CD4-positive, alpha-beta memory T cell (primary cell): ENCODE measurements around the gene PMF1. TPM values are rescaled to one million over a fixed set of nuclear protein-coding genes. Genes with fewer than 3 reads are reported as not detected.
A peak's percentile ranks its signal among the peaks of the same experiment; 100 is the strongest.

Source experiments
- CTCF ChIA-PET: fragments of 350-600 bp; sonication (Branson Sonifier 250); formaldehyde crosslinking; loops from one replicate; lab custom pipeline; 2021; ENCODE audit warnings: inconsistent platforms; ENCODE audit not compliant: partially characterized antibody; lab: Charles Lee
- POLR2A ChIA-PET: fragments of 350-600 bp; sonication (Branson Sonifier 250); formaldehyde crosslinking; loops from one replicate; lab custom pipeline; 2021; ENCODE audit not compliant: partially characterized antibody; lab: Charles Lee
- DNase-seq, 5 donors: peaks; one replicate each; pipeline versions ENCODE4 v3.0.0 to v3.0.0-alpha.2; 2020 to 2022; ENCODE audit warnings: mixed read lengths in 1 of 5
- H3K27ac ChIP-seq: one replicate; pipeline ENCODE4 v1.7.0; 2013; ENCODE audit warnings: low read depth, low read length
- H3K27me3 ChIP-seq: 2 replicates; pipeline ENCODE4 v1.7.0; 2013; ENCODE audit warnings: mild to moderate bottlenecking, low read length, moderate library complexity; ENCODE audit not compliant: insufficient read depth
- H3K36me3 ChIP-seq: 2 replicates; pipeline ENCODE4 v1.7.0; 2013; ENCODE audit warnings: mild to moderate bottlenecking, low read length, moderate library complexity; ENCODE audit not compliant: insufficient read depth
- H3K4me1 ChIP-seq: 2 replicates; pipeline ENCODE4 v1.7.0; 2013; ENCODE audit warnings: mild to moderate bottlenecking, low read length, moderate library complexity; ENCODE audit not compliant: insufficient read depth
- H3K4me3 ChIP-seq, 2 donors: one replicate each; pipeline ENCODE4 v1.7.0; 2013; ENCODE audit warnings: low read length in 2 of 2, mild to moderate bottlenecking in 1 of 2
- H3K9me3 ChIP-seq, 2 donors: one replicate each; pipeline ENCODE4 v1.7.0; 2013; ENCODE audit warnings: low read length in 2 of 2, control low read depth in 1 of 2; ENCODE audit not compliant: control insufficient read depth in 1 of 2
- H3K27ac Mint-ChIP-seq, 7 donors: one replicate each; pipeline ENCODE4 v1.8.0; 2020 to 2021; ENCODE audit warnings: mixed read lengths in 7 of 7, mild to moderate bottlenecking in 6 of 7, inconsistent platforms in 3 of 7, moderate library complexity in 3 of 7
- H3K27me3 Mint-ChIP-seq, 2 donors: one replicate each; pipeline ENCODE4 v1.8.0; 2020 to 2021; ENCODE audit warnings: mixed read lengths in 2 of 2
- H3K36me3 Mint-ChIP-seq, 2 donors: one replicate each; pipeline ENCODE4 v1.8.0; 2020 to 2021; ENCODE audit warnings: mixed read lengths in 2 of 2, inconsistent platforms in 1 of 2, mild to moderate bottlenecking in 1 of 2
- H3K4me1 Mint-ChIP-seq, 4 donors: one replicate each; pipeline ENCODE4 v1.8.0; 2020 to 2021; ENCODE audit warnings: mixed read lengths in 4 of 4, mild to moderate bottlenecking in 1 of 4
- H3K4me3 Mint-ChIP-seq, 8 donors: one replicate each; pipeline ENCODE4 v1.8.0; 2020 to 2021; ENCODE audit warnings: mixed read lengths in 8 of 8, mild to moderate bottlenecking in 7 of 8, moderate library complexity in 6 of 8, inconsistent platforms in 3 of 8
- H3K9me3 Mint-ChIP-seq, 8 donors: one replicate each; pipeline ENCODE4 v1.8.0; 2020 to 2021; ENCODE audit warnings: mixed read lengths in 8 of 8, mild to moderate bottlenecking in 5 of 8, inconsistent platforms in 3 of 8, moderate library complexity in 1 of 8
- intact Hi-C: fragments of 100-400 bp; cut with micrococcal nuclease; formaldehyde crosslinking; loops from one replicate; pipeline ENCODE4 v1.15.1; 2023
- polyA plus RNA-seq, 2 donors: library from polyadenylated mRNA; unstranded; fragments of 300-500 nt; fragmentation: Illumina TruSeq; gene quantifications; one replicate each; pipeline ENCODE4 v1.2.3, GENCODE V29; 2021
- total RNA-seq, 2 experiments: library from RNA; stranded (reverse); gene quantifications; one replicate each; pipeline ENCODE4 v1.2.3, GENCODE V29; 2021

The PMF1 gene
- total and polyA plus RNA-seq, 4 experiments from 2014 or later, result 39.0 to 106 (median 56.8) TPM

GRCh38 chr1:156247460-156248322 is 34.9 kb downstream of the PMF1 start, which contains the start of gene PAQR6:
Gene PAQR6, minus strand, starts transcription at chr1:156248056. Its CDS starts 1,325 bp downstream, at chr1:156246731.
- peak within 1 kb of the TSS in 6 of 7 donors; percentile 15 to 62 (median 48) for H3K27ac Mint-ChIP-seq
- H3K4me3 Mint-ChIP-seq, result peak within 1 kb of the TSS in 5 of 8 donors; percentile 26 to 39 (median 31)
- Histone ChIP-seq H3K27ac (no peak within 1 kb of the TSS), H3K9me3 (no peaks in the 10 kb centered on the region), H3K36me3 (peaks cover 25% of the 10 kb centered on the region), H3K4me3 (no peak within 1 kb of the TSS), H3K4me1 (peaks cover 28% of the 10 kb centered on the region), H3K27me3 (no peaks in the 10 kb centered on the region)
- intact Hi-C loops, result no loop called here
- no peaks in the 10 kb centered on the region for H3K9me3 Mint-ChIP-seq
- H3K4me1 Mint-ChIP-seq, result peaks cover 14 to 38% (median 23%) of the 10 kb centered on the region in 4 donors
- DNase-seq, result no peak
- POLR2A ChIA-PET, result no interaction called here
- CTCF ChIA-PET, result interaction anchor here (0.6 kb wide), 1 partner anchor 20 kb away, joined by 6 read pairs; no protein-coding TSS in a partner anchor
- H3K27me3 Mint-ChIP-seq, result no peaks in the 10 kb centered on the region
- peaks cover 7 to 26% of the 10 kb centered on the region in 2 donors for H3K36me3 Mint-ChIP-seq

DNA sequence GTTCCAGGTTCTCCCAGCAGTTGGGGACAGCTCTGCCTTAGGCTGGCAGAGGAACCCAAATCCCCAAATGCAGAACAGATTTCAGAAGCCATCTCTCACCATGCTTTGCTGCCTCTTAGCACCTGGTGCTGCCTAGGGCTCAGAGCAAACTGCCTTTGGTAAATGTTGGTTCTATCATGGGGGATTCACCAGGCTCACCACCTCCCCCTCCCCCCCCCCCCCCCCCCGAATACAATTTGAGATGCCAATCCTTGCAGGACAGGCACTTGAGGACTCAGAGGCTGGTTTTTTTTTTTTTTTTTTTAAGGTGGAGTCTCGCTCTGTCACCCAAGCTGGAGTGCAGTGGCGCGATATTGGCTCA is 35.5 kb downstream of the PMF1 start:
- H3K27me3 Mint-ChIP-seq, result no peaks in the 10 kb centered on the region
- Histone ChIP-seq H3K4me3 (no peak overlapping the region), H3K27me3 (no peaks in the 10 kb centered on the region), H3K27ac (no peak overlapping the region), H3K4me1 (peaks cover 28% of the 10 kb centered on the region), H3K36me3 (peaks cover 31% of the 10 kb centered on the region), H3K9me3 (no peaks in the 10 kb centered on the region)
- H3K4me1 Mint-ChIP-seq, result peaks cover 14 to 44% (median 26%) of the 10 kb centered on the region in 4 donors
- CTCF ChIA-PET, result interaction anchor here (0.6 kb wide), 1 partner anchor 21 kb away, joined by 6 read pairs; no protein-coding TSS in a partner anchor
- DNase-seq, result no peak
- H3K9me3 Mint-ChIP-seq, result no peaks in the 10 kb centered on the region
- peaks cover 13 to 32% of the 10 kb centered on the region in 2 donors for H3K36me3 Mint-ChIP-seq
- peak overlapping the region in 4 of 7 donors; percentile 41 to 52 (median 47) for H3K27ac Mint-ChIP-seq
- H3K4me3 Mint-ChIP-seq, result no peak overlapping the region
- POLR2A ChIA-PET, result no interaction called here
- intact Hi-C loops, result no loop called here

DNA sequence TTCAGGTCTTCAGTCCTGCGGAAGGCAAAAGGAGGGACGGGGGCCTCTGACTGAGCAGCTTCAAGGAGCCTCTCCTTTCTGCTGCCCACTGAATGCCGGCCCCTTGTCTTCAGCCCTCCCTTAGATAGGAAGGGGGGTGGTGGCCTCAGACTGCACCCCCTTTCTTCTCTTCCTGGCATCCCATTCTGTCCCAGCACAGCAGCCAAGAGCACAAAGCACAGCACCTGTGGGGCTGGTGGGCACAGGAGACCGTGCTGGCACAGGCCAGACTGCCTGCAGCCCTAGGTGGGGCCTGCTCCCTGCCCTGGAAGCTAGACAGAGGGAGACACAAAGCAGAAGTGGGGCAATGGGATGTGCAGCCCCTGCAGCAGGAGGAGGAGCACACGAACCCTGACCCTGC is 36.8 kb downstream of the PMF1 start:
- Mint-ChIP-seq H3K27me3 (no peaks in the 10 kb centered on the region), H3K4me1 (peaks cover 14 to 37% (median 24%) of the 10 kb centered on the region in 4 donors), H3K4me3 (no peak overlapping the region), H3K27ac (peak overlapping the region in 2 of 7 donors; percentile 19 to 29), H3K9me3 (no peaks in the 10 kb centered on the region), H3K36me3 (peaks cover 22 to 38% of the 10 kb centered on the region in 2 donors)
- Histone ChIP-seq H3K4me3 (no peak overlapping the region), H3K27me3 (no peaks in the 10 kb centered on the region), H3K9me3 (no peaks in the 10 kb centered on the region), H3K27ac (no peak overlapping the region), H3K36me3 (peaks cover 44% of the 10 kb centered on the region), H3K4me1 (peaks cover 28% of the 10 kb centered on the region)
- ChIA-PET POLR2A (no interaction called here), CTCF (no interaction called here)
- intact Hi-C loops, result no loop called here
- DNase-seq, result no peak

GRCh38 chr1:156251527-156251926 is 38.7 kb downstream of the PMF1 start:
- DNase-seq, result no peak
- Histone ChIP-seq H3K4me3 (no peak overlapping the region), H3K9me3 (no peaks in the 10 kb centered on the region), H3K27me3 (no peaks in the 10 kb centered on the region), H3K36me3 (peaks cover 52% of the 10 kb centered on the region), H3K4me1 (peaks cover 13% of the 10 kb centered on the region), H3K27ac (no peak overlapping the region)
- peak overlapping the region in 2 of 8 donors; percentile 25 to 50 for H3K4me3 Mint-ChIP-seq
- no peaks in the 10 kb centered on the region for H3K27me3 Mint-ChIP-seq
- intact Hi-C loops, result no loop called here
- peaks cover 3 to 26% (median 13%) of the 10 kb centered on the region in 4 donors for H3K4me1 Mint-ChIP-seq
- peaks cover 29 to 45% of the 10 kb centered on the region in 2 donors for H3K36me3 Mint-ChIP-seq
- H3K27ac Mint-ChIP-seq, result peak overlapping the region in 5 of 7 donors; percentile 70 to 87 (median 76)
- CTCF ChIA-PET, result interaction anchor here (1.2 kb wide), 1 partner anchor 186 kb away, joined by 3 read pairs; no protein-coding TSS in a partner anchor
- no peaks in the 10 kb centered on the region for H3K9me3 Mint-ChIP-seq
- POLR2A ChIA-PET, result interaction anchor here (1.0 to 1.2 kb wide), 5 partner anchors 22 to 44 kb away, joined by 3 to 4 read pairs (median 3); partner anchors contain the start of genes GLMP, PMF1 and SMG5

DNA sequence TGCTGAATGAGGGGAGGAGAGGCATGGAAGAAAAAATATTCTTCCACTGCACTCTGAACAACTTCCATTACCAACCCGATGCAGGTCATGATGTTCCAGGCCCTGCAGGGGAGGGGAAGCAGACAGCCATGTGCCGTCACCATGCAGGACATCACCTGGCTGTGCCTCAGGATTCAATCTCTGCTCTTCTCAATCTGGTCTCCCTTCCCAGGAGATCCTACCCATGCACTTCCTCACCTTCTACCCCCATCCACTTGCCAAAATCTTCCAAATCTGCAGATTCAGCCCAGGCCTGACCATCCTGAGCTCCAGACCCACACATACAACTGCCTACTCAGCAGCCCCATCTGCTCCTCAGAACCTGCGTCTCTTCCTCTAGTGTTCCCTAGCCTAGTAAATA is 40.8 kb downstream of the PMF1 start:
- H3K36me3 ChIP-seq, result peaks cover 69% of the 10 kb centered on the region
- Mint-ChIP-seq H3K27me3 (no peaks in the 10 kb centered on the region), H3K36me3 (peaks cover 30 to 63% of the 10 kb centered on the region in 2 donors), H3K9me3 (no peaks in the 10 kb centered on the region), H3K27ac (peak overlapping the region in 5 of 7 donors; percentile 3 to 83 (median 58)), H3K4me1 (peaks cover 3 to 23% (median 13%) of the 10 kb centered on the region in 4 donors), H3K4me3 (no peak overlapping the region)
- intact Hi-C loops, result no loop called here
- no peaks in the 10 kb centered on the region for H3K27me3 ChIP-seq
- DNase-seq, result no peak
- H3K9me3 ChIP-seq, result no peaks in the 10 kb centered on the region
- H3K4me1 ChIP-seq, result peaks cover 11% of the 10 kb centered on the region
- CTCF ChIA-PET, result no interaction called here
- POLR2A ChIA-PET, result no interaction called here
- no peak overlapping the region for H3K27ac ChIP-seq
- no peak overlapping the region for H3K4me3 ChIP-seq

- intact Hi-C loops, result no loop called here
- Histone ChIP-seq H3K9me3 (no peaks in the 10 kb centered on the region), H3K27ac (no peak overlapping the region), H3K4me1 (no peaks in the 10 kb centered on the region), H3K36me3 (peaks cover 78% of the 10 kb centered on the region), H3K27me3 (no peaks in the 10 kb centered on the region), H3K4me3 (no peak overlapping the region)
- Mint-ChIP-seq H3K4me3 (no peak overlapping the region), H3K36me3 (peaks cover 44 to 70% of the 10 kb centered on the region in 2 donors), H3K27ac (peak overlapping the region in 2 of 7 donors; percentile 62 to 75), H3K9me3 (no peaks in the 10 kb centered on the region), H3K4me1 (peaks cover 0 to 6% (median 3%) of the 10 kb centered on the region in 4 donors), H3K27me3 (no peaks in the 10 kb centered on the region)
- POLR2A ChIA-PET, result no interaction called here
- no peak for DNase-seq
- CTCF ChIA-PET, result interaction anchor here (1.2 kb wide), 1 partner anchor 11 kb away, joined by 3 read pairs; no protein-coding TSS in a partner anchor
These were observed 44.9 kb downstream of the PMF1 start for GRCh38 chr1:156257711-156258110.

GRCh38 chr1:156258859-156259258 is 46.1 kb downstream of the PMF1 start:
- H3K4me3 ChIP-seq, result no peak overlapping the region
- intact Hi-C loops, result no loop called here
- CTCF ChIA-PET, result no interaction called here
- no peaks in the 10 kb centered on the region for H3K4me1 ChIP-seq
- Mint-ChIP-seq H3K4me3 (no peak overlapping the region), H3K36me3 (peaks cover 41 to 69% of the 10 kb centered on the region in 2 donors), H3K4me1 (no peaks in the 10 kb centered on the region), H3K27me3 (no peaks in the 10 kb centered on the region), H3K27ac (peak overlapping the region in 2 of 7 donors; percentile 52 to 79), H3K9me3 (no peaks in the 10 kb centered on the region)
- no peak overlapping the region for H3K27ac ChIP-seq
- H3K27me3 ChIP-seq, result no peaks in the 10 kb centered on the region
- H3K9me3 ChIP-seq, result no peaks in the 10 kb centered on the region
- no peak for DNase-seq
- peaks cover 76% of the 10 kb centered on the region for H3K36me3 ChIP-seq
- POLR2A ChIA-PET, result no interaction called here
